Measurements from ENCODE around the gene CRYGB. TPM values are rescaled to one million over a fixed set of nuclear protein-coding genes. Genes with fewer than 3 reads are reported as not detected.

The CRYGB gene, protein sequence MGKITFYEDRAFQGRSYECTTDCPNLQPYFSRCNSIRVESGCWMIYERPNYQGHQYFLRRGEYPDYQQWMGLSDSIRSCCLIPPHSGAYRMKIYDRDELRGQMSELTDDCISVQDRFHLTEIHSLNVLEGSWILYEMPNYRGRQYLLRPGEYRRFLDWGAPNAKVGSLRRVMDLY
- total RNA-seq (2014; rRNA removed; shearing (Covaris generic)) = not detected in 2 replicates

DNA sequence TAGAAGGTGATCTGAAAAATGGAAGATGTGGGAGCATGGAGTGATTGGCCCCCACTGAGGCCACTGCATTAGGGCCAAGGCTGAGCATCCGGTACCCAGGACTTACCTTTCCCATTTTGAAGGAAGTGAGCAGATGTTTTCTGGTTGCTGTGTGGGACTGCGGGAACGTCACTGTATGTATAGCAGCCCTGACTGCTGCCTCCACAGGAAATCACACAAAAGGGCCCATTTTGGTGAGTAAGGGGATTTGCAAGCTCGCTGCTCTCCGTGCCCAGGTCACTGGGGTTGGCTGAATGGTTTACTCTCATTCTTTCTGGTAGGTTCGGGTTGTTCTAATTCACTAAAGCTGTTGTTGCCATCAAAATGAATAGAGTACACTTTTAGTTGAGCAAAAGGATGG lies at the start of gene CRYGB:
TSS of gene CRYGB (minus strand) at position 153 of the 400 bp plus-strand sequence. CDS start at position 115, 38 bp downstream.
- DNase-seq (ENCODE audit: low spot score) = no peak

DNA sequence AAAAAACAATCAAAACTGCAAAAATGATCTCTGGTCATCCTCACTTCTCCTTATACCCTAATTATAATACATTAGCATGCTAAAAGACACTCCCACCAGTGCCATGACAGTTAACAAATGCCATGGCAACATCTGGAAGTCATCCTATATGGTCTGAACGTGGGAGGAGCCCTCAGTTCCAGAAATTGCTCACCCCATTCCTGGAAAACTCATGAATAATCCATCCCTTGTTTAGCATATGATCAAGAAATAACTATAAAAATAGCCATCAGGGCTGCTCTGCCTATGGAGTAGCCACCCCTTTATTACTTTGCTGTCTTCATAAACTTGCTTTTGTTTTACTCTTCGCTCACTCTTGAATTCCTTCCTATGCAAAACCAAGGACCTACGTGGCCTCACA lies 49.6 kb upstream of the CRYGB start:
- no peak for DNase-seq (ENCODE audit: low spot score)

DNA sequence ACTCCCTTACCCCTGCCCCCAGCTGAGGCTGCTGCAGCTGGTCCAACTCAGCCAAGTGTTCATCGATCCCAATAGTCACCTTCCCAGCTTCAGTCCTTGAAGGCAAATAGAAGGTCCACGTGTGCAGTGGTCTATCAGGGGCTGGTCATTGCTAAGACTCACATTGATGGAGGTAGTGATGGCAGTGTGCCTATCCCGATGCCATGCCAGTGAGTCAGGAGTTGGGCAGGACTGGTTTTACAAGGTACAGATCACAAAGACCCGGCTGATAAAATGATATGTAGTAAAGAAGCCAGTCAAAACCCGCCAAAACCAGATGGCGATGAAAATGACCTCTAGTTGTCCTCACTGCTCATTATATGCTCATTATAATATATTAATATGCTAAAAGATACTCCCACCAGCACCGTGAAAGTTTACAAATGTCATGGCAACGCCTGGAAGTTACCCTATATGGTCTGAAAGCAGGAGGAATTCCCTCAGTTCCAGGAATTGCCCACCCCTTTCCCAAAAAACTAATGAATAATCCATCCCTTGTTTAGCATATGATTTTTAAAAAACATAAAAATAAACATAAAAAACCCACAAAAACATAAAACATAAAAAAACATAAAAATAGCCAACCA lies 46.8 kb upstream of the CRYGB start:
- no peak for DNase-seq (ENCODE audit: low spot score)

DNA sequence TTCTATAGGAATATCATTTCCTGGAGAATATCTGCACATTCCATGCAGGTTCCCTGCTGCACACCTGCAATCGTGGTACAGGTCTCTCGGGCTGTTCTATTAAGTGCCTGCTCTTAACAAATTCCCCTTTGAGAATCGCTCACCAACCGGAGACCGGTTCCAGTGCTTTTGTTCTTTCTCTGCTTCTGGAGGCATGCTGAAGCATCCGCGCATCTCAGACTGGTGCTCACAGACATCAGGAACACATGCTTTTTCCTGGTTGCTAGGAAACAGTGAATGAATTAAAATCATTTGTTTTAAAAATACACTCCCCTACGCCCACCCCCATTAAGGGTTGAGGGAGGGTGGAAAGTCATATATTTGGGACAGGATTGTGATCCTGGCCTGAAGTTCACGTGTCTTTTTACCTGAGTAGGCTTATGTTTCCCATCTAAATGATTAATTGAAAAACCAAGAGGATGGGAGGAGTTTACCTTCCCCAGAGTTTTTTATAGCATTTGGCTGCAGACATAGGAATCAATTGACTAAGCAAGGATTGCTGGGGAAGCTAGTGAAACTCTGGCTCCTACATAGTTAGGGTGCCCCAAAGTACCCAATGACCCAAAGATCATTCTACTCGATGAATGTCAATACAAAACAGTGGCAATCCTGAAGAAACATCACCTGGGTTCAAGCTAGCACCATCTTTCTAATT lies 44.0 kb upstream of the CRYGB start, which contains the start of gene C2orf80:
TSS of gene C2orf80 (minus strand) at position 221 of the 694 bp plus-strand sequence. CDS start 3,044 bp downstream, outside the sequence.
- DNase-seq (ENCODE audit: low spot score) = no peak

DNA sequence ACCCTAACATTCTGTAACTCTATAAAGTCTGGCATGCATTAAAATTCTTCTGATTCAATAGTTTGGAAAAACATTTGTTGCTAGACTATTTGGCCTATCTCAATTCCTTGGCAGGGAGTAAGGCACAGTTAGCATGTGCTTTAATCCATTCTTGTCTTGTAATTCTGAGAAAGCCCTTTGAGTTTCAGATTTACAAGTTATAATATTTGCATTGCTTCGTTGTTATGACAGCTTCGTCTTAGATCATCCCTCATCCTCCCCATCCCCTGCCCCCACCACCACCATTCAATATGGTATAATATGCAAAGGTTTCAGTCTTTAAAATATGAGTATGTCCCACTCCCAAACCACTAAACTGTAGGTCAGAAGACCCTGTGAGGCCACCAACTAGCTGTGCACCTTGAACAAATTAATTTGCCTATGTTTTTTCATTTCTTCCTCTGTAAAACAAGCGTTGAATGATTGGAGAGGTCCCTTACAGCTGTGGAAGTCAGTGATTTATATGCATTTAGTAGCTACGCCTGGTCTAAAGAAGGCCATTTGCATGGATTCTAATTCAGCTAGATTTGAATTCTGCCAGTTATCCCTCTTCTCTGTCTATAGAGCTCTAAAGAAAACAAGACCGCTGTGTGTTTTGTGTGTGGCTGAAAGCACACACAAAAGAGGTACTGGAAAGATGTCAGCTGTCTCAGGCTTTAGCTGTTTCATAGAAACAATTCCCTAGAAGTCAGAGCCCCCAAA lies 43.3 kb upstream of the CRYGB start:
- no peak for DNase-seq (ENCODE audit: low spot score)

DNA sequence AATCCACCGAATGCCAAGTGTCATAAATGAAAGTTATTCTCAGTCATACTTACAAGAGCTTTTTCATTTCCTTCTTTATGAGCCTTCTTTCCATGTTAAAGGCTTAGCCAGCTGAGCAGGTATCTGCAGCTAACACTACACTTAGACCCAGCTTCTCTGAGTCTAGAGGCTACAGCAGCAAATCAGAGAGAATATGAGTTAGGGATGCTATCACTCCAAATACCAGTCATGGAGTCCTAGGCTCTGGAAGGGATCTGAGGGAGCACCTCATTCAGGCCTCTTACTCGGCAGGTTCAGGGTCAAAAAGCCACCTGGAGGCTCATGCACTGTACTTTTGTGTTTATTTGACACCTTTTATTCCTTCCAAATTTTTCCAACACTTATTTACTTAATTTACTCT lies 40.9 kb upstream of the CRYGB start:
- DNase-seq (ENCODE audit: low spot score) = no peak

DNA sequence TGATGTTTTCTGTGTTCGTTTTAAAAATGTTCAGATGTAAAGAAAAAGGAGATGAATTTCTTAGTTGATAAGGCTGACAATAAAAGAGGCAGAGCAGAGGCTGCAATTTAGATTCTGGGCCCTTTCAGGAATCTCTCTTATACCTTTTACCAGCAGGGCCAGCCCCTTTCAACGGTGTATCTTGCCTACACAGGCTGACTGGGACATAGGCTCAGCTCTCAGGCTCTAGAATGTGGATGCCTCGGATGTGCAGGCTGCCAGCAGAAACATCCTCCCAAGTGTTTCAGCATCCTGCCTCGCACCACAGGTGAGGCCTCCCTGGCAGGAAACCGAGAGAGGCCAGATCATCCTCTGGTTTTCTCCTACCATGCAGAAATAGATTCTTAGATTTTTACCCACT lies 40.5 kb upstream of the CRYGB start:
- DNase-seq (ENCODE audit: low spot score) = no peak

DNA sequence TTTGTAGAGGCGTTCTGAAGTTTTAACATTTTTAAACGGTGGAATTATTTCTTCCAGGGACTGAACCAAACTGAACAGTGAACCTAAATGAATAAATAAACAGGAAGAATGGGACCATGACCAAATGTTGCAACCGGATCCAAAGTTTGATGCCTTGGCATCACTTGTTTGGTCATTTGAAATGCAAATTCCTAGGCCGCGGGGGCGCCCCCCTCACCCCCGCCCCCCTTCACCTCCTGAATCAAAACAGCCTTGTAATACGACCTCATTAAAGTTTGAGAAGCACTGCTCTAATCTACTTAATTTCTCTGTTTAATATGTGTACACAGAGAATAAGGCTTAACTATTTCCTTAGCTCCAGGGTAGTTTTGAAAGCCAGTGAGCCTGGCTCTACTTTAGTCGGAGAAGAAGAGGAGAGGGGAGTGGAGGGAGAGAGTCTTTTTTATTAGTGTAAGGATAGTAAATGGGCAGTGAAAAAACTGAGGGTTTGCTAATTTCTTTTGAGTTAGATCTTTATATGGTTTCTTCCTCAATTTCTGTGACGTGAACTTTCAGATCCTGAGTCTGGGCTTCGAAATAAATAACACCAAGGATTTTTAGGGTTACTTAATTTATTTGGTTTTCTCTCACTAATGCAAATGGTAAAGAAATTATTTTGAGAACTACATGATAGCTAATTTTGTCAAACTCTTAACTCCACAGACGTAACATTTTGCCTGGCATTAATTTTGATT lies 38.2 kb upstream of the CRYGB start:
- DNase-seq (ENCODE audit: low spot score) = no peak

DNA sequence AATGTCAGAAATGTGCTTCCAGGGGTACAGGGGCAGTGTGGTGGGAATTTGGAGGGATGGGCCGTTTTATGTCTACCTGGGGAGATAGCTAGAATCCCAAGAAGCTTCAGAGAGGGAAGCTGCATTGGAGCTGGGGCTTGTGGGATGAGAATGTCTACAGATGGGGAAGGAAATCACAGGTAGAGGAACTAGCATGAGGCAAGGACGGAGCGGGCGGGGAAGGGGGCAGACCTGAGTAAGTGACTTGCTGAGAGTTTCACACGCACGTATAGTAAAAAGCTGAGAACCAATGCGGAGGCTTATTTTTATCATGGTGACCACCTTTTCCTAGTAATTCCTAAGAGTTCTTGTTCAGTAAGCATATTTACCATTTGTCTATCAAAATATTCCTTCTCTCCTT lies 37.6 kb upstream of the CRYGB start:
- no peak for DNase-seq (ENCODE audit: low spot score)

DNA sequence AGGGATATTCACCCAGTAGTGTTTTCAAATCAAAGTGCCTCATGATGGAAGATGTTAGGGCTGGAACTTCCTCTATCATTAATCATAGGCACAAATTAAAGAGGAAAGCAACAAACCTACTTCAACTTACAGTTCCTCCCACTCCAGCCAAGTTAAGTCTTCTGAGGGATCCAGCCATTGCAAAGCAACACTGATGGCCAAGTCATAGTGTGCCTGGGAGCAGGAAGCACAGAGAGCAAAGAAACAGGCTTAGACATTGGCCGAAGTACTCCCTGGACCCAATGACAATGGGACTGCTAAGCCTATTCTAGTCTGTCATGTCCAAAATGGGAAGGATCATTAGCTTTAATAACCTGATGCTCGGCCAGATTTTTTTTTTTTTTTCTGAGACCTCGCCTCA lies 36.9 kb upstream of the CRYGB start:
- no peak for DNase-seq (ENCODE audit: low spot score)

DNA sequence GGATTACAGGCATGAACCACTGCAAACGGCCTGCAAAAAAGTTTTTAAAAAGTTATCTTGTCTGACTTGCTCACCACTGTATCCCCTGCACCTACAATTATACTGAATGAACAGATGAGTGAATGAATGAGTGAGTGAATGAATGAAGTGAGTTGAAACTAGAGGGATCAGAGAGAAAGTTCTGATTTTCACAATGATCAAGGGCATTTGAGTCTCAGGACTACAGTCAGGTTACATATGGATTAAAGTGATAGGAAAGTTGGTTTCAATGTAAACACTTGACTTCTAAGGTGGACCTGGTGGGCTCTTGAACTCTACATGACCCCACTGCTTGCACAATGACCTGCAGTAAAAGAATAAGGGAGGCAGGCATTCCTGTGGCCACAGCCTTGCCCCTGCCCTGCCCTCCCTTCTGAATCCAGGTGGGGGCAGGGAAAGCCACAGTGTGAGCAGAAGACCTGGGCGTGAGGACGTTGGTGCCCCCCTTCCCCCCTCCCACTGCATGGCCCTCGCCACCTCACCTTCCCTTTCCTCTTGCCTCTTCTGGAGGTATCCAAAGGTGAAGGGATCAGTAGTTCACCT lies 33.2 kb upstream of the CRYGB start:
- peak; percentile 19 for DNase-seq (ENCODE audit: low spot score)

DNA sequence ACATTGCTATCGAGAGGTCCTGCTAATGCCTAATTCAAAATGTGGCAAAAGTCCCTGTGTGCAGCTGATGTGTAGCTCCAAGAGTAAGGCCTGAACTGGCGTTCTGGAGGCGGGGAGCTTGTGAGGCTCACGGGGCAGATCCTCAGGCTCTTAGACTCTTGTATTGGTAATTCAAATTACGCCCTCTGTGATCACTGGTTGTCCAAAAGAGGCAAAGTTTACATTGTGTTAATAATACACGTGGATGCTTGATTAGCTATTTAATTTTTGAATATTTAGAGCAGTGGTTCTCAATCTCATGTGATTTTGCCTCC lies 29.8 kb upstream of the CRYGB start:
- DNase-seq (ENCODE audit: low spot score) = no peak

DNA sequence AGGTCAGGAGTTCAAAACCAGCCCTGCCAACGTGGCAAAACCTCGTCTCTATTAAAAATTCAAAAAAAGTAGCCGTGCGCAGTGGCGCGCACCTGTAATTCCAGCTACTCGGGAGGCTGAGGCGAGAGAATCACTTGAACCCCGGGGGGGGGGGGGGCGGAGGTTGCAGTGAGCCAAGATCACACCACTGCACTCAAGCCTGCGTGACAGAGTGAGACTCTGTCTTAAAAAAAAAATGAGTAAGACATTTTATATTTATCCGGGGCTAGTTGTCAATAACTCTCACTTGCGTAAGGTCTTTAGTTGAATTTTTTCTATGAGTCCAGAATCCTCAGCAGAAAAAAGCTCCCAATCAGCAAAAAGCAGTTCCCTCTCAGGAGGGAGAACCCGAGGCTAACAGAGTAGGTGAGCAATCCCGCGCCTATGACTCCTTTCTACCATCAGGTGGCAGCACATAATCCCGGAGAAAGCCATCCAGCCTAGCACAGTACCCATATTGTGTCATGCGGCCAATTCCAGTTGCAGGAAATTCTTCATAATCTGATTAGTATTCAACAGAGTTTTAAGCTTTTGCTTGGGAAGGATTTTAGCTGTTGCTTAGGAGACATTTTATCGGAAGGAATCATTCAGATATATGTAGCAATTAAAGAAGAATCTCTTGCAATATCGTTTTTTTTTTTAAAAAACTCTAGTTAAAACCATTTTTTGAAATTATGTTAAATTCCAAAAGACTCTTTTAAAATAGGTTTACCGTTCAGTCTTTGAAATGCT lies 29.3 kb upstream of the CRYGB start:
- peak; percentile 74 for DNase-seq (ENCODE audit: low spot score)

DNA sequence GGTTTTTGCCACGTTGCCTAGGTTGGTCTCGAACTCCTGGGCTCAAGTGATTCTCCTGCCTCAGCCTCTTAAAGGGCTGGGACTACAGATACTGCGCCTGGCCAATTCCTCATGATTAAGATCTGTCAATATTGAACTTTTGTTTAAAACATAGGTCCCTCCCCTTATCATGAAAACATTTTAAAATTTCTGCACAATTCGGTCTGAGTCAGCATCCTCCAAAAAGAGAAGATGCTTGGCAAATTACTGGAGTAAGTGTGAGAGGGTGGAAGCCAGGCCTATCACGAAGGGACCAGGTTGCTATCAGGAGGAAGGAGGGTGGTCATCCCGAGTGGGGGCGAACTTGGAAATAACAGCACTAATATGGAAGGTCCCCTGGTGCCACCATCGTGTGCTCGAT lies 28.2 kb upstream of the CRYGB start:
- no peak for DNase-seq (ENCODE audit: low spot score)

DNA sequence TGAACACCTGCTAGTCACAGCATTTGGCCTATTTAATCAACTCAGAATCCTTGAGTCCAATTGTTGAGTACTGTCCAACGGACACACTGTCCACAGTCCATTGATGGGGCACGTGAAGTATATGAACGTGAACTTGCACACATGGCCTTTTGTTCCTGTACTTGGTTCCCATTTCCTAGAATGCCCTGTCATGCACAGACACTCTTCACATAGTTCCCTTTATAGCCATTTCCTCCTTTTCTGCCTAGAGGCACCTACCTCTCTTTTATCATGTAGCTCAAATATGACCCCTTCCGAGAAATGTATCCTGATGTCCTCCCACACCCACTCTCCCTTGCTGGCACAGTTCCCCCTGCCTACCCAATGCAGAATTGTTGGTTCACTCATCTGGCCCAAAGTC lies 26.2 kb upstream of the CRYGB start:
- DNase-seq (ENCODE audit: low spot score) = no peak

DNA sequence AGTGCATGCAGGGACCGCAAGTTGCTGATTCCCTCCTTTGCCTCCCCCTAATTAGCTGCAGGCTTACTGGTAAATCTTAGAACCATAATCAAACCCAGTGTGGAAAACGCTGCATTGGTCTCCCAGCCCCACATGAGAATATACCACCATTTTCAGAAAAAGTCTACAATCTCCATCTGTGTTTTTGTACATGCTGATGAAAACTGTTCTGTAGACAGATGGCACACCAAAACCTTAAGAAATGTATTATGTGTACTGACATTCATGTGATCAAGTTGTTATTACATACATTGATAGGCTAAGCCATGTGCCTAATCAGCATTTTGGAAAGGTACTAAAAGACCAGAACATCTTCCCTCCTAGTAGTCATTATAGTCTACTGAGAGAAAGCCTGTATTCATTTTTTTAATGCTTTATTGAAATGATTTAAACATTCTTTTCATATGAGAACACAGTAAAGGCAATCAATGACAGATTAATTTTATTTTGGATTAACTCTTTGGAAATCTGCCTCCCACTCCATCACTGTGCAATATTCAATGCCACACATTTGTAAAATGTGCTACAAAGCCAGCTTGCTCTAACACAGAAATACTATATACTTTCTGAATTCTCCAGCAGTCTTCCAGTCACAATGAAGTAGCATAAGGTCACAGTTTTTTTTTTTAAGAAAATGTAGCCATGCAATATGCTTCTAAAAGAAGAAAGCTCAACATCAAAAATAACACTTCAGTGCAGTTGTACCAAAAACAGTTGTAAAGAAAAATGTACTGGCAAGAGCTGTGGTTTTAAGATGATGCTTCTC lies 19.2 kb upstream of the CRYGB start:
- DNase-seq (ENCODE audit: low spot score) = no peak

DNA sequence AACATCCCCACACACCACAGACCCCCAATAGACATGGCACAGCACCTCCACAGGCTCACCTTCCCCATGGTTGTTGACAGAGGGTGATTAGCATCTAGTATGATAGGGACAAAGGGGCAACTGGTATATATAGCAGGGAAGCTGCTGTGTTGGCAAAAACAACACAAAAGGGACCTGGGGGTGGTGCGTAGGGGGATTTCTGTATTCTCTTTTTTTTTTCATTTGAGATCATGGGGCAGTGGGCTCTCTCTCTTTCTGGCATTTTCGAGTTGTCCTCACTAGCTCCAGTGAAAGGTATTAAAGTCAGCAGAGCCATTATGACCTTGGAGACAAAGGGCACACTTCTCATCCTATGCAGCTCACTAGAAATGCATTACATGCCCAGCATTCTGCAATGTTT lies 17.5 kb upstream of the CRYGB start, which contains the start of gene CRYGA:
TSS of gene CRYGA (minus strand) at position 101 of the 400 bp plus-strand sequence. CDS start at position 68, 33 bp downstream.
- no peak for DNase-seq (ENCODE audit: low spot score)

DNA sequence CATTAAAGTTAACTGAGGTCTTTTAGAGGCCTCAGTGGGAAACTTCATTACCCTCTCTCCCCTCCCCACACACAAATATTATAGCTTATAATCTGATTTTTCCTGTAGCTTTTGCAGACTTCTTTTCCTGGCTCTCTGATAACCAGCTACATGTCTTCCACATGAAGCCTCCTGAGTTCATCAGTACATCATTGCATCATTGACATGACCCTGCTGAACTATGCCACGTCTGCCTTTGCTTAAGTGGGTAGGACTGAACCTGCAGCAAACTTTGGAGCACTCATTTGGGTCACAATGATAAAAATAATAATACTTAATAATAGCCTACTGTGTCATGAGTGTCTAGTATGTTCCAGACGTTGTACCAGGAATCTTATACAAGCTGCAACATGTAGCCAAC lies 10.5 kb upstream of the CRYGB start:
- DNase-seq (ENCODE audit: low spot score) = no peak

DNA sequence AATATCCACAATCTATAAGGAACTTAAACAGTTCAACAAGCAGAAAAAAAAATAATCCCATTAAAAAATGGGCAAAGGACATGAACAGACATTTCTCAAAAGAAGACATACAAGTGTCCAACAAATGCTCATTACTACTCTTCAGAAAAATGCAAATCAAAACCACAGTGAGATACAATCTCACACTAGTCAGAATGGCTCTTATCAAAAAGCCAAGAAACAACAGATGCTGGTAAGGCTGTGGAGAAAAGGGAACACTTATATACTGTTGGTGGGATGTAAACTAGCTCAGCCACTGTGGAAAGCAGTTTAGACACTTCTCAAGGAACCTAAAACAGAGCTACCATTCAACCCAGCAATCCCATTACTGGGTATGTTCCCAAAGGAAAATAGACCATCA lies 7.2 kb upstream of the CRYGB start:
- no peak for DNase-seq (ENCODE audit: low spot score)

DNA sequence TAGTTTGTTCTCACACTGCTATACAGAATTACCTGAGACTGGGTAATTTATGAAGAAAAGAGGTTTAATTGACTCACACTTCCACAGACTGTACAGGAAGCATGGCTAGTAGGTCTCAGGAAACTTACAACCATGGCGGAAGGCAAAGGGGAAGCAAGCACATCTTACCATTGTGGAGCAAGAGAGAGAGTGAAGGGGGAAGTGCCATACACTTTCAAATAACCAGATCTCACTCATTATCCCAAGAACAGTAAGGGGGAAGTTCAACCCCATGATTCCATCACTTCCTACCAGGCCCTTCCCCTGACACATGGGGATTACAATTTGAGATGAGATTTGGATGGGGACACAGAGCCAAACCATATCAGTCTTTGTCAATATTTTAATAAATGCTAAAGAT lies 5.0 kb upstream of the CRYGB start:
- DNase-seq (ENCODE audit: low spot score) = no peak
